Hypothalamus (tissue), 51 donors: ENCODE data around the gene REELD1.

Source experiments
- DNase-seq, 51 donors: peaks; one replicate each; lab custom pipeline; 2025; lab: John Stamatoyannopoulos, UW

The REELD1 gene

DNA sequence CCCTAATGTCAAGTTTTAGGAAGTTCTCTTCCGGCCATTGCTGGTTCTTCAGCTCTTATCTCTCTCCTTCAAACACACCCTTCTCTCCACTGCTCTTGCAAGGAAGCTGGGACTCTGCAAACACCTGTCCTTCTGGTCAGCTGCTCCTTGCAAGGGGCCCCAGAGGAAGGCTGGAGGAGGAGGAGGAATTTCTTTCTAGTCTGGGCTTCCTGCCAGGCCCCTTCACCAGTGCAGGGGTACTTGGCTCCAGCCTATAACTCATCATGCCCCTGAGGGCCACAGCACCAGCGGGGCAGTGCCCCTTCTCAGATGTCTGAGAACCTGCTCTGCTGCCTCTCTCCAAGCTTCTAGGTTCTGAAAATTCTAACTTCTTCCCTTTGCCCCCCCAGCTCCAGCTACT is 46.7 kb downstream of the REELD1 start:
- no peak for DNase-seq

DNA sequence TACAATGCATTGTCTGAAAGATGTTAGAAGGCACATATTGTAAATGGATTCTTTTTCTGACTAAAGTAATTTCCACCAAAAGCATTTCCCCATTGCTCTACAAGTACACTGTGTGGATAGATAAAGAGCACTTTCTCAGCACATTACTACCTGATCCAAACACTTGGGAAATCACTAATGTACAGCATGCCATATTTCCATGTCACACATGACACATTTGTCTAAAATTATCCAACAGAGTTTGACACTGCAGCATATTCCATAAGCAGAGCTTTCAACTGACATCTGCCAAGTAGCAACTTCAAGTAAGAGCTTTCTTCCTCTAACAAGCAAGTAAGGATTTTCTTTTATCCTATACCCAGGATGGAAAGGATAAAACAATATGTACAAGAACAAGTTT is 49.5 kb downstream of the REELD1 start:
- DNase-seq = no peak

DNA sequence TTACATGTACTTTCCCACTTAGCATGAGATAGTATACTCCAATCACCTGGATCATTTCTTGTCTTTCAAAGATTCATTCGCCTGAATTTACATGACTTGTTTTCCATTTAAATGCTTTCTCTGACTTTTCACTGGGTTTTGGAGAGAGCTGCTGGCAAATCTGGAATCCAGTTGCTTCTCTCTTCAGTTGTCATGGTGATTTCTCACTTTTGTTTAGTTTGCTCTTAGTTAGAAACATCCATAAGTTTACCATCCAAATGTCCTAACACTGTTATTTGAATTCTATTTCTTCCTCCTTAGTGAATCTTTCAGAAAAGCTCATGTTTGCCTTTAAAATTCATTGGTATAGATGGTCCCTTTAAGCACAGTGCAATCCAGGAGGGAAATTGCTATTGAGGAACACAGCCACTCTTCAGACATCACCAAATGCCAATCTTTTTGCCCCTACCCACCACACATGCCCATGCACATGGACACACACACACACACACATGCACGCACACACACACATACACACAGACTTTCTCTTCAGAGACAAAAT is 51.7 kb downstream of the REELD1 start:
- DNase-seq = no peak

DNA sequence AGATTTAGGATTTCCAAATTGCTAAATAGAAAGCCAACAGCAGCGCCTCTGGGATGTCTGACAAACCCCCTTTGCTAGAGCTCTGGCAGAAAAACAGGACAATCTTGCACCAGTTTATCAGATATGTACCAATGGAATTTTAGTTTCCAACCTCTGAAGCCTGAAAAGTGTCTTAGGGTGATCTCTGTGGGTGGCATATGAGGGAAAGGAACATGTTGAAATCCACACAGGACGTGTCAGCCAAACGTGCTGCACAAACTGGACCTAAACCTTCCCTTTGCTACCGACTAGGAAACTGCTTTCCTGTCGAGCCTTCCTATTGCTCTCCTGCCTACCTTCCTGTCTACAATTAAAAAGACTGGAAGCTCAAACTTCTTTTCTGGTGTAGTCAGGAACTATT is 53.5 kb downstream of the REELD1 start:
- DNase-seq = no peak

DNA sequence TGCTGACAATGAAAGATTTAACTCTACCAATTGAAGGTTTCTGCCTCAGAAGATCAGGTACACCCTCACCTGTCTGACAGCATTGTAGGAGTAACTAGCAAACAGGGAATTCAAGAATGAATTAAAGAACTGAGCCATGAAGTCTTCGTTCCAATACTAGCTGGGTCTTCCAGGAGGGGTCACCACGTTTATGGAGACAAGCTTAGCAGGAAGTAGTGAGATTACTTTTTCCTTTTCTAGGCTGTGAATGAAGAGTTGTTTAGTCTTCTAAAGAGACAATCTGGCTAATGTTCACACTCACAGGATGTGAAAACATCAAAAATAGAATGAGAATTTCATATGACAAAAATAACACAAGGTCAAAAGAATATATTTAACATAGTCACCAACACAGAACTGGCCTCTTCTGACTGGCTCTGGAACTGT is 54.9 kb downstream of the REELD1 start:
- DNase-seq = no peak

DNA sequence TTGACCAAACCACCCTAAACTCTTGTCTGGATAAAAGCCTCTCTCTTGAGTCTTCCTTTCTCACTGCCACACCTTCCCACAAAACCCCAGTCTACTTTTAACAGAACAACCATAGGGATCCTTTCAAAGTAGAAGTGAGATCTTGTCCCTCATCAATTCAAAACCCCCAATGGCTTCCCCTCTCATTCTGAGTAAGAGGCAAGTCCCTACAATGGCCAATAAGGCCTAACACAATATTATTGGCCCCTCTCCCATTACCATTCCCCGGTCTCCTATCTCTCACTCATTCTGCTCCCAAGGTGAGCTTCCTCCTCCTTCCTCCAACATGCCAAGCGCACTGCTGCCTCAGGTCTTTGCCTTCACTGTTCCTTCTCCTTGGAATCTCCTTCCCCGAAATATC is 57.1 kb downstream of the REELD1 start:
- DNase-seq = no peak

DNA sequence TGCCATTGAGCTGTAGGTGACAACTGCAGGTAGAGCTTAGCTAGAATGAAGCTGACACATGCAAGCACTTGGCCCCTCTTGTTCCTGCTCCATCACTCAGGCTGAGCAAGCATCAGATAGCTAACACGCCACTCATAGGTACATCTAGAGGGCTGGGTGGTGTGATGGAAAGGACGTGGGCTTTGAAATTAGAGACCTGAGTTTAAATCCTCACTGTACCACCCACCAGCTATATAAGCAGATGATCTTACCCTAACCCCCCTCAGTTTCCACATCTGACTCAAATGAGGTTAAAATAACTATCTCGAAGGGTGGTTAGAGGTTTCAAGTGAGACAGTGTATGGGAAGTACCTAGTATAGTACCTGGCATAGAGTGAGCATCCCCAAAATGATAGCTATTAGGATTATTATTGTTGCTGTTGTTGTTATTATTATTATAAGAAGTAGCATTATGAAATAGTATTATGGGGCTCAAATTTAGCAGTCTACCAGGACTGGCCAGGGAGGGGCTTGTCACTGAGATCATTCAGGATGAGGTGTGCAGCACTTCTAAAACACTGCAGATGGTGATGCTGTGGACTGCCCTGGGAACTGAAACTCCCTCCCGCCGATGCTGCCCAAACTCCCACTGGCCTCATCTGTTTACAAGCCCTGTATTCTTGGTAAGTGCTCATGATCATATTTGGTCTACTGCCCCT is 59.0 kb downstream of the REELD1 start:
- DNase-seq = no peak

DNA sequence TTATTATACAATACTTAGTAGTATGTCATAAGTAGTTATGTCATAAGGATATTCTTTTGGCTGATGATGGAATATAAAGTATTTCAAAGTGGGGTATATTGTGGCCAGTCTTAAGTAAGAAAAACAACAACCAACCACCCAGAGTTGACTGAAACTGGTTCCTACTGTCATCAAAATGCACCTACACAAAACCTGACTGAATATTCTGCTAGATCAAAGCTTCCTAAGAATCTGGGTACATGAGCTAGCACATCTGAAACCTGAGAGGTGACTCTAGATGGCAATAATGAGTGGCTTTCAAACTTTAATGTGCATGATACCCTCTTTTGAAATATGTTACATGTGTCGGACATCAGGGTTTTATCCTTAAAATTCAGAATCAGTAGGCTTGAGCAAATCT is 60.4 kb downstream of the REELD1 start:
- DNase-seq = no peak

DNA sequence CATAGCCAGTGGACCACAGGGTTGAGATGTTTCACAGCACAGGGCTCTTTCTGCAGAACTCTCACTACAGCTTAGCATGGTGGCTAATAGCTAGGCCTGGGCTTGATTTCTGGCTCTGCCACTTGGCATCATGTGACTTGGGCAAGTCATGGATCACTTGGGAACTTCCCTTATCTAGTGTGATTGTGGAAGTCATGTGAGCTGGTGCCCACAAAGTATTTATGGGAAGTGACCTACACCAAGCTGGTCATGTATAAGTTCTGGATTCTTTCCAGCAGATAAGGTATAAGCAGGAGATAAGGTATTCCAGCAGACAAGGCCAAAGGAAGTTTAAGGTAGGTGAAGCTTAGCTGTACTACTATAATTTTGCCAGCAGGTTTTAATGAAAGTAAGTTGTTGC is 61.0 kb downstream of the REELD1 start:
- no peak for DNase-seq

DNA sequence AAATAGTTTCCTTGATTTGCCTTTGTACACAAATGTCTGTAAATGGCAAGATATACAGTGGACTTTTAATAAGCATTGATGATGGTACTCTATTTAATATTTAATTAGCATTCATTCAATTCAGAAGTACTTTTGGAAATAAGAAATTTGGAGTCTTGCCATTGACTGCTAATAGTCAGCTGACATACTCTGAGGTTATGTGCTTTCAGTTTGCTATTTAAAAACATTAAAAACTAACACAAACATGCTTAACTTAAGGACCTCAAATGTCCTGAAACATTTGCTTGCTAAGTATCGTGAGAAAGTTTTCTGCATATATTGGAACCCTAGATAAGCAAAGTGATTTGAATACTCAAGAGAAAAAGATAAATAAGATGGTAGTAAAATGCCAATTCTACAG is 64.6 kb downstream of the REELD1 start:
- no peak for DNase-seq
